Activated CD8-positive, alpha-beta memory T cell treated with anti-CD3 and anti-CD28 coated beads for 4 hours (primary cell): ENCODE results near the gene SPTSSA.
"Not testable (repeated sequence)": the region's sequence is repeated elsewhere in the genome, so short reads cannot be mapped to it uniquely, and the experiment has no call there.

Source experiments
- DNase-seq, 2 donors: peaks; one replicate each; pipeline ENCODE4 v3.0.0-alpha.2; 2020; ENCODE audit warnings: low read depth in 2 of 2

The SPTSSA gene, protein sequence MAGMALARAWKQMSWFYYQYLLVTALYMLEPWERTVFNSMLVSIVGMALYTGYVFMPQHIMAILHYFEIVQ

DNA sequence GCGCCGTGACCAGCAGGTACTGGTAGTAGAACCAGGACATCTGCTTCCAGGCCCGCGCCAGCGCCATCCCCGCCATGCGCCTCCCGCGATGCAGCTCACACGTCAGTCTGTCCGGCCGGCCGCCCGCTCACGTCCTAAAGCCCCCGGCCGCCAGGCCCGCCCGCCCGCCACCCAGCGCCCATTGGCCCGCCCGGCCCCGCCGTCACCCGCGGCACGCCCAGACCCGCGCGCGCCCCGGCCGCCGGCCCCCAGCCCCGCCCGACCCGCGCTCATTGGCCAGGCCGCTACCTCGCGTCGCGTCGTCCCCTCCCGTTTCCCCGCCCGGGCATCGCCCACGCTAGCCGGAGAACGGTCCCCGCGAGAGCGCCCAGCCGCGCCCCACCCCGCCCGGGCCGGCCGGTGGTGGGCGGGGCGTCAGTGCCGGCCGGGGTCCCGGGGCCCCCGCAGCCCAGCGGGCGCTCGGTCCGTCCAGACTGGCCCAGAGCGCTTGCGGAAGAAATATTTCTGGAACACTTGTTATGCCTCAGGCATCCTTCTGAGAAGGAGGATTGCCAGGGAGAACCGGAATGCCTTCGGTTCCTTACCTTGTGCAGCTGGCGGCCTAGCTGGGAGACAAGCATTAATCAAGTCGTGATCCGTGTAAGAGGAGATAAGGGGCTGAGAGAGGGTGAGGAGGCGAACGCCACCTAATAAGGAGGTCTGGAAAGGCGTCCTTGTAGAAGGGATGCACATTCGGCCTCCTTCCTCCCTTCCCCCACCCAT, at the start of gene SPTSSA:
Gene SPTSSA (minus strand): TSS at position 109 of the 762 bp plus-strand sequence. CDS start 33 bp downstream, at position 76.
- peak; percentile 72 to 79 for DNase-seq

DNA sequence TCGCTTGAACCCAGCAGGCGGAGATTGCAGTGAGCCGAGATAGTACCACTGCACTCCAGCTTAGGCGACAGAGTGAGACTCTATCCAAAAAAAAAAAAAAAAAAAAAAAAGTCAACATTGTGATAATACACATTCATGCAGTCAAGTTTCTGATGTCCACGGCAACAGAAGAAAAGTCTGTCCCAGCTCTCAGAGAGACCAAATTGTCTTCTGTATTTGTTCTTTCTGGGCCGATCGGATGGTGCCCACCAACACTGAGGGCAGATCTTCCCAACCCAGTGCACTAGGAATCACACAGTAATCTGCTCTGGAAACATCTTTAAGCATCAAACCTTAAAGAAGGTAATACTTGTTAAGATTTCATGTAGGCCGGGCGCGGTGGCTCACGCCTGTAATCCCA, 45.8 kb upstream of the SPTSSA start:
- DNase-seq: no peak

DNA sequence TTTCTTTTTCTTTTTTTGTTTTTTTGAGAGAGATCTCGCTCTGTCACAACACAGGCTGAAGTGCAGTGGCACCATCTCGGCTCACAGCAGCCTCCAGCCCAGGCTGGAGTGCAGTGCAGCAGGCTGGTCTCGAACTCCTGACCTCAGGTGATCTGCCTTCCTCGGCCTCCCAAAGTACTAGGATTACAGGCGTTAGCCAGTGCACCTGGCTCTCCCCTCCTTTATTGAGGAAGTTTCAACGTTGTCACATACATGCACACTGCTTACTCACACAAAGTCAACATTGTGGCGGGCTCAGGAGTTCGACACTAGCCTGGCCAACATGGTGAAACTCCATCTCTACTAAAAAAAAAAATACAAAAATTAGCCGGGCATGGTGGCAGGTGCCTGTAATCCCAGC, 45.4 kb upstream of the SPTSSA start:
- no peak for DNase-seq

DNA sequence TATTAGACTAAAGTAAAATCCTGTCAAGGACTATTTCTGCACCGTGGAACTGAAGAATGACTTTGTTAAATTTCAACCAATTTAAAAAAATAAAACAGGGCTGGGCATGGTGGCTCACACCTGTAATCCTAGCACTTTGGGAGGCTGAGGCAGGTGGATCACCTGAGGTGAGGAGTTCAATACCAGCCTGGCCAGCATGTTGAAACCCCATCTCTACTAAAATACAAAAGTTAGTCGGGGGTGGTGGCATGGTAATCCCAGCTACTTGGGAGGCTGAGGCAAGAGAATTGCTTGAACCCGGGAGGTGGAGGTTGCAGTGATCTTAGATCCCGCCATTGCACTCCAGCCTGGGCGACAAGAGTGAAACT, 43.1 kb upstream of the SPTSSA start:
- not testable (repeated sequence) for DNase-seq

DNA sequence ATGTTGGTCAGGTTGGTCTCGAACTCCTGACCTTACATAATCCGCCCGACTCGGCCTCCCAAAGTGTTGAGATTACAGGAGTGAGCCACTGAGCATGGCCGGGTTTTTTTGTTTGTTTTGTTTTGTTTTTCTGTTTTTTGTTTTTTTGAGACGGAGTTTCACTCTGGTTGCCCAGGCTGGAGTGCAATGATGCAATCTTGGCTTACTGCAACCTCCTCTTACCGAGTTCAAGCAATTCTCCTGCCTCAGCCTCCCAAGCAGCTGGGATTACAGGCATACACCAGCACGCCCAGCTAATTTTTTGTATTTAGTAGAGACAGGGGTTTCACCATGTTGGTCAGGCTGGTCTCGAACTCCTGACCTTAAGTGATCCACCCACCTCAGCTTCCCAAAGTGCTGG, 42.0 kb upstream of the SPTSSA start:
- DNase-seq: not testable (repeated sequence)

DNA sequence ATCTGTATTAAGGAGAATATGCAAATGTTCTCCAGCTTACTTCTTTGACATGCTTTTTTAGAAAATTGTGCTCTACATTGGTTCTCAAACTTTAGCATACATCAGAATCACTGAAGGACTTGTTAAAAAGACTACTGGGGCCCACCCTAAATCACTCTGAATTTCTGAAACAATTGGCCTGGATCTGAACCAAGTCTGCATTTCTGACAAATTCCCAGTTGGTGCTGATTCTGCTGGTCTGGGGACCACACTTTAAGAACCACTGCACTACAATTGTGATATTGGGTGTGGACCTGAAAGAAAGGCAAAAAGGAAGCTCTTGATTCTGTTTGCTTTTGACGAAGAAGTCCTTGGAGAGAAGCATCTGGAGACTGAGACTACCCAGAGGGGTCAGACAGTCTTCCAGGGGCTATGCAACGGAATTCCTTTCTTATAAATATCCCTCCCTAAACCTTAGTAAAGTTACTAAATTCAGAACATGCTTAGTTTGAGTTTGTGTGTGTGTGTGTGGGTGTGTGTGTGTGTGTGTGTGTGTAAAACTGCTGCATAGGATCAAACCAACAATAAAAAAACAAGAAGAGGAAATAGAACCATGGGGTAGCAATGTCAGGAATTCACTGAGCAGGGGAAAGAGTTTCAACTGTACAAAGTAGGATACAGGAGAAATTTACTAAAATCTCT, 40.6 kb upstream of the SPTSSA start:
- no peak for DNase-seq

DNA sequence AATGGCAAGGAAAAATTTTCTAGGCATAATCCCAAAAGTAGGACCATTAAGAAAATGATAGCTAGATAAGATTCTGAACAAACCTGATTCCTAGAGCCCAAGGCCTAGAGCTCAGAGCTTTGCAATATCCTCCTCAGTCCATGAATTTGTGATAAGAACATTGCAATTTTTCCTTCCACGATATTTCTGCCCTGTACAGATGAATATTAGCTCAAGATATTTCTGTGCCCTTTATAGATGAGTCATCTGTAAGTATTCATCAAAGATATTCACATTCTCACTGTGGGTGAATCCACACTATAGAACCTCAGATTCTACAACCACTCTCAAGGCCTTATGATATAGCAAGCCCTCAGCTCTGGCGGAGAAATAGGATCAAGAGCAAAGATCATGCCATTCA, 40.0 kb upstream of the SPTSSA start:
- DNase-seq: no peak

DNA sequence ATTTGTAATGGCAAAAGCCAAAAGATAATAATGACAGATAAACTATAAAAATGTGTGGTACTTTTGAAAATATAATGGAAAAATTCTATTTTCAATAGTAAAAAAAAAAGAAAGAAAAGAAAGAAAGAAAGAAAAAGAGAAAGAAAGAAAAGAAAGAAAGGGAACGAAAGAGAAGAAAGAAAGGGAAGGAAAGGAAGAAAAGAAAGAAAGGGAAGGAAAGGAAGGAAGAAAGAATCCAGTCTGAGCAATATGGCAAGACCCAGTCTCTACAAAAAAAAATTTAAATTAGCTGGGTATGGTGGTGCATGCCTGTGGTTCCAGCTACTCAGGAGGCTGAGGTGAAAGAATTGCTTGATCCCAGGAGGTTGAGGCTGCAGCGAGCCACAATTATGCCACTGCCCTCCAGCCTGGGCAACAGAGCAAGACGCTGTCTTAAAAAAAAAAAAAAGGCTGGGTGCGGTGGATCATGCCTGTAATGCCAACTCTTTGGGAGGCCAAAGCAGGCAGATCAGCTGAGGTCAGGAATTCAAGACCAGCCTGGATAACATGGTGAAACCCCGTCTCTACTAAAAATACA, 39.1 kb upstream of the SPTSSA start:
- no peak for DNase-seq

DNA sequence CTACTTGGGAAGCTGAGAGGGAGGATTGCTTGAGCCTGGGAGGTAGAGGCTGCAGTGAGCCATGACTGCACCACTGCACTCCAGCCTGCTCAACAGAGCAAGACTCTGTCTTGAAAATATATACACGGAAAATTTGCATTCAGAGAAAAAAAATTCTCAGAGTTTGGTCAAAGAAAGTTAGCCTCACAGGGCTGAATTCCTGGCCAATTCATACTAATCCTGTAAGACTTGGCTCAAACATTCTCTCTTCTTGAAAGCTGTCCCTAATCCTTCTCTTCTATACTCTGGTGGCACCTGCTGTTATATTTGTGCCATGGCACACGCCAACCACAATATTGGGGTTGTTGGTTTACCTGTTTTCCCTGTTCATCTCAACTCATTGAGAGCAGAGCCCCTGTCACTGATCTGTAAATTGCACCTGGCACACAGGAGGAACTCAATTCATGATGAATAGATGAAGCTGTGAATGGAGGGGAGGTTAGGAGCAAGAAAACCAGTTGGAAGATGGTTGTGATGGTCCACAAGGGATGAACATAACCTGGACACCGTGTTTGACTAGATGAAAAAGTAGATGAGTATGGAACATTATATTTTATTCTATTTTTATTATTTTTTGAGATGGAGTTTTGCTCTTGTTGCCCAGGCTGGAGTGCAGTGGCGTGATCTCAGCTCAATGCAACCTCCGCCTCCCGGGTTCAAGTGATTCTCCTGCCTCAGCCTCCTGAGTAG, 36.8 kb upstream of the SPTSSA start:
- no peak for DNase-seq

DNA sequence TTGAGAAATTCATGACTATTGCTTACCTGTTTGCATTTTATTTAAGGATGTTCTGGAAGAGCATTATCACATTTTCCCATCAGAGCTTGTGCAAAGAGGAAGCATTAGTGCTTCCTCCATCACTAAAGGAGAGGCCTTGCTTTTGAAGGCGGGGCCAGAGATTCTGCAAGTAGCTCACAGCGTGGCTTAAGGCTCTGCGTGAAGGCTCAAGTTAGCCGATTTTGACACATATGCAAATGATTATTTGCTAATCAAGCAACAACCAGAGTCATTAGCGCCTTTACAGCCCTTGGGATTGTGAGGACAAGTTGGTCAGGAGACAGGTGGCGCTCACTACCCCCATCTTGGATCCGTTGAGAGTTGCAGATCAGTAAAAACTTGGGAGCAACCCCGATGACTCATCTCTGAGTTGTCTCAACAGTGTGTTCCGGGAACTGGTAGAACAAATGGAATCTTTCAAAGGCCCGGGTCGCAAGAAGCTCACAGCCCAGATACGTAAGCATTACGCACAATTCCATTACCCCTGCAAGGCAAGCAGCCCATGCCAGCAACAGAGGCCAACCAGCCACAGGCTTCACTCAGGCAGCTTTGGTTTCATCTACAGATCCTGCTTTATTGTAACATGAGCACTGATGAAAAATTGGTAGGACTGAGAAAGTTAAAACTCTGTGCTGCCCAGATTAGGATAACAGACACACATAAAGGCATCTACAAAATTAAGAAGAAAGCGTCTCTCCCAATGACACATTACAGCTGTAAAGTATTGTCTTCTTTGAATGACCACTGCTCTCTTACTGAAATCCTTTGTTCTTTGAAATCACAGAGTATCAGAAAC, 34.9 kb upstream of the SPTSSA start:
- no peak for DNase-seq

DNA sequence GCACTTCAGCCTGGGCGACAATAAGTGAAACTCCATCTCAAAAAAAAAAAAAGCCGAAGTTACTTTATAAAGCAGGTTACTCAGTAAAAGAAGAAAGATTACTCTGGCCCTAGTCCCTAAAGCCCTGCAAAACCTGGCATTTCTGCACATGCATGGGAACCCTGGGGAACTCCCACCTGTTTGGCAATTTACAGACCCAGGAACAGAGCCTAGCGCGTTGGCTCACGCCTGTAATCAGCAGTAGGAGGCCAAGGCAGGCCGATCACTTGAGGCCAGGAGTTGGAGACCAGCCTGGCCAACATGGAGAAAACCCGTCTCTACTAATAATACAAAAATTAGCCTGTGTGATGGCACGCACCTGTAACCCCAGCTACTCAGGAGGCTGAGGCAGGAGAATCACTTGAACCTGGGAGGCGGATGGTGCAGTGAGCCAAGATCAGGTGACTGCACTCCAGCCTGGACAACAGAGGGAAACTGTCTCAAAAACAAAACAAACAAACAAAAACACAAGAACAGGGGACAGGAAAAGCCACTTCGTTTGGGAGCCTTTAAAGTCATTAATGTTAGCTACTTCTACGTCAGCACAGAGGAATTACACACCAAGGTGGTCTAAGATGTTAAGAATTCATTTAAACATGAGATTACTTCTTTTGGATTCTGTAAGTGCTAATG, 34.1 kb upstream of the SPTSSA start:
- no peak for DNase-seq

DNA sequence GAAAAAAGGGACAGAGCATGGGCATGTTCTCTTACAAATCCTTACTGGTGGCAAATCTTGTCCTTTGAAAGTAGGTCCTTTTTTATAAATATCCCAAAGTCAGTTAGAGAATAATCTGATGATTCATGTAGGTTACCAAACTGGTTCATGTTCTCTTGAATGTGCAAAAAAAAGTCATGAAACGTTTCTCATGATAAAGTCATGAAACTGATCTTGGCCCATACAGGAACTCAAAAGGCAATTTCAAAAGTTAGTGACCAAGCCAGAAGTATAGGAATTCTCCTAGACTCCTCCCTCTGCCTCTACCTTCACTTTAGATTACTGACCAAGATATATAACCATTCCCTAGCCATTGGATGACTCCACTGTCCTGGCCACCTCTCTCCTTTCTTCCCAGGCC, 27.3 kb upstream of the SPTSSA start:
- no peak for DNase-seq

DNA sequence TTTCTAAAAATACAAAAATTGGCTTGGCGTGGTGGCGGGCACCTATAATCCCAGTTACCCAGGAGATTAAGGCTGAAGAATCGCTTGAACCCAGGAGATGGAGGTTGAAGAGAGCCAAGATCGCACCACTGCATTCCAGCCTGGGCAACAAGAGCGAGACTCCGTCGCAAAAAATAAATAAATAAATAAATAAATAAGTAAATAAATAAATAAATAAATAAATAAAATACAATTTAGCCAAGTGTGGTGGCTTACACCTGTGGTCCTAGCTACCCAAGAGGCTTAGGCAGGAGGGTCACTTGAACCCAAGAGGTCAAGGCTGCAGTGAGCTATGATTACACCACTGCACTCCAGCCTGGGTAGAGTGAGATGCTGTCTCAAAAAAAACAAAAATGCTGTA, 26.5 kb upstream of the SPTSSA start:
- no peak for DNase-seq

DNA sequence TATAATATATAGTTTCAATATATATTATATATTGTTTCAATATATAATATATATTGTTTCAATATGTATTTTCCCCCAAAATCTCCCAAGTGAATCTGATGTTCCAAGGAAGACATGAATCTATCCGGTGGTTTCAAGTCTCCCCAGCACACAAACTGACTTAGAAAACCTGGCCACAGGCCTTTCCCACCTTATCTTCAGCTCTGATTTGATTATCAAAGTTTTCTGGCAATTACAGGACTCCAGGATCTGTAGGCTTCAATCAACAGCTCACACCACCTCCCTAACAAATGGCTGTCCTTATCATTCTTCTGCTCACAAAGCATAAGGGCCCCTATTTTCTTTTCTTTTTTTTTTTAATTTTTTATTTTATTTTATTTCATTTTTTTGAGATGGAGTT, 22.7 kb upstream of the SPTSSA start:
- DNase-seq: no peak

DNA sequence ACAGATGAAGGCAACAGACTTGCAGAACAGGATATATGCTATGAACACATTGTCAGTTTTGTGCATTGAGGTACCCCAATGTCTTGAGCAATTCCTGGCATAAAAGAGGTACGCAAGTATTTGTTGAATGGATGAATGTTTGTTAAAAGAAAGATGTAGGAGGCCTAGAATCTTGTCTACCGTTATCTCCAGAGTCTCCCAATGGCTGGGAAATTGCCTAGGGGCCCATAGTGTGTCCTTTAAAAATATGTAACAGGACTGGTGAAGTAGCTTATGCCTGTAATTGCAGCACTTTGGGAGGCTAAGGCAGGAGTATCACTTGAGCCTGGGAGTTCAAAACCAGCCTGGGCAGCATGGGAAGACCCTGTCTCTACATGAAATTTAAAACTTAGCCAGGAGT, 20.4 kb upstream of the SPTSSA start:
- no peak for DNase-seq

DNA sequence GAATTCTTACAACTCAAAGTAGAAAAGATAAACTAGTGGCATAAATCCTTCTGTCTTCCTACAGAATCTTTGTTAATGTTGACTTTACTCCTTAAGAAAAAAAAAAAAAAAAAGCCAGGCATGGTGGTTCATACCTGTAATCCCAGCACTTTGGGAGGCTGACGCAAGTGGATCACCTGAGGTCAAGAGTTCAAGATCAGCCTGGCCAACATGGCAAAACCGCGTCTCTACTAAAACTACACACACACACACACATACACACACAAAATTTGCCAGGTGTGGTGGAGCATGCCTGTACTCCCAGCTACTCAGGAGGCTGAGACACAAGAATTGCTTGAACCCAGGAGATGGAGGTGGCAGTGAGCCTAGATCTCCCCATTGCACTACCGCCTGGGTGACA, 17.7 kb upstream of the SPTSSA start:
- DNase-seq: no peak

DNA sequence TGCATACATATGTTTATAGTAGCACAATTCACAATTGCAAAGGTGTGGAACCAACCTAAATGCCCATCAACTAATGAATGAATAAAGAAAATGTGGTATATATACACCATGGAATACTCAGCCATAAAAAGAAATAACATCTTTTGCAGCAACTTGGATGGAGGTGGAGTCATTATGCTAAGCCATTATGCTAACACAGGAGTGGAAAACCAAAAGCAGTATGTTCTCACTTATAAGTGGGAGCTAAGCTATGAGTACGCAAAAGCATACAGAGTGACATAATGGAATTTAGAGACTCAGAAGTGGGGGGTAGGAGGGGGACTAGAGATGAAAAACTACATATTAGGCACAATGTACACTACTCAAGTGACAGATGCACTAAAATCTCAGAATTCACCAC, 16.2 kb upstream of the SPTSSA start:
- no peak for DNase-seq

DNA sequence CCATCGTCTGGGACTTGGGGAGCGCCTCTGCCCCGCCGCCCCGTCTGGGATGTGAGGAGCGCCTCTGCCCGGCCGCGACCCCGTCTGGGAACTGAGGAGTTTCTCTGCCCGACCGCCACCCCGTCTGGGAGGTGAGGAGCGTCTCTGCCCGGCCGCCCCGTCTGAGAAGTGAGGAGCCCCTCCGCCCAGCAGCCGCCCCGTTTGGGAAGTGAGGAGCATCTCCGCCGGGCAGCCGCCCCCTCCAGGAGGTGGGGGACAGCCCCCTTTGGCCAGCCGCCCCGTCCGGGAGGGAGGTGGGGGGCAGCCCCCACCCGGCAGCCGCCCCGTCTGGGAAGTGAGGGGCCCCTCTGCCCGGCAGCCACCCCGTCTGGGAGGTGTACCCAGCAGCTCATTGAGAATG, 14.0 kb upstream of the SPTSSA start:
- DNase-seq: not testable (repeated sequence)

DNA sequence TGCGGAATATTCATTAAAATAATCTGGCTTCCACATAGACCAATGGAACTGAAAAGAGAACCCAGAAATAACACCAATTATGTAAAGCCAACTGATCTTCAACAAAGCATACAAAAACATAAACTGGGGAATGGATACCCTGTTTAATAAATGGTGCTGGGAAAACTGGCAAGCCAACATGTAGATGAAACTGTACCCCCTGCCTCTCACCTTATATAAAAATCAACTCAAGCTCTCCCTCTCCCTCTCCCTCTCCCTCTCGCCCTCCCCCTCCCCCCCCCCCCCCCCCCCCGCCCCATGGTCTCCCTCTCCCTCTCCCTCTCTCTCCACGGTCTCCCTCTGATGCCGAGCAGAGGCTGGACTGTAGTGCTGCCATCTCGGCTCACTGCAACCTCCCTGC, 13.1 kb upstream of the SPTSSA start:
- no peak for DNase-seq

DNA sequence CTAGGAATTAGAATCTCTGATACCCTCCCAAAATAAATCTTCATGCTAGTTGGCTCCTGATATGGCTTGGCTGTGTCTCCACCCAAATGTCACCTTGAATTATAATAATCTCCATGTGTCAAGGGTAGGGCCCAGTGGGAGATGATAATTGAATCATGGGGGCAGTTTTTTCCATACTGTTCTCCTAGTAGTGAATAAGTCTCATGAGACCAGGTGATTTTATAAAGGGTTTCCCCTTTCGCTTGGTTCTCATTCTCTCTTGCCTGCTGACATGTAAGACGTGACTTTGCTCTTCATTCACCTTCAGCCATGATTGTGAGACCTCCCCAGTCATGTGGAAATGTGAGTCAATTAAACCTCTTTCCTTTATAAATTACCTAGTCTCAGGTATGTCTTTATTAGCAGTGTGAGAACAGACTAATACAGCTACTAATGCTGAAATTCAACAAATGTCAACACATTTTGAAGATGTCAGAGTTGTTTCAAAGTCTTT, 12.2 kb upstream of the SPTSSA start:
- DNase-seq: no peak
